Heart left ventricle (tissue), 16 donors: Measurements from ENCODE around the gene LAMA2. TPM values are rescaled to one million over a fixed set of nuclear protein-coding genes. Genes with fewer than 3 reads are reported as not detected.
A peak's percentile ranks its signal among the peaks of the same experiment; 100 is the strongest.

ENCODE experiments used
- ATAC-seq, 4 donors: fragments of 200-7000 bp; cut with Tn5 transposase; one replicate each; pipeline ENCODE4 v1.9.1; 2020 to 2022; ENCODE audit warnings: moderate library complexity in 4 of 4, mild to moderate bottlenecking in 3 of 4, moderate number of reproducible peaks in 1 of 4
- DNase-seq, 5 donors: peaks; one replicate each; pipeline ENCODE4 v3.0.0-alpha.2; 2020
- H3K27ac ChIP-seq, 12 donors: fragments of 200-600 bp; sonication (generic) in 4 of 12; one replicate each; pipeline versions ENCODE4 v1.5.0 to v1.8.0; 2016 to 2022; ENCODE audit warnings: mild to moderate bottlenecking in 2 of 12
- H3K27me3 ChIP-seq, 9 donors: fragments of 200-600 bp; sonication (generic) in 2 of 9; one replicate each; pipeline versions ENCODE4 v1.5.1 to v1.8.0; 2016 to 2022; ENCODE audit warnings: mild to moderate bottlenecking in 3 of 9
- H3K36me3 ChIP-seq, 9 donors: fragments of 200-600 bp; sonication (generic) in 2 of 9; one replicate each; pipeline versions ENCODE4 v1.5.0 to v1.8.0; 2018 to 2022; ENCODE audit warnings: mild to moderate bottlenecking in 2 of 9
- H3K4me1 ChIP-seq, 12 donors: fragments of 200-600 bp; sonication (generic) in 4 of 12; one replicate each; pipeline versions ENCODE4 v1.5.0 to v1.8.0; 2016 to 2022; ENCODE audit warnings: mild to moderate bottlenecking in 3 of 12
- H3K4me3 ChIP-seq, 12 donors: fragments of 200-600 bp; sonication (generic) in 4 of 12; one replicate each; pipeline versions ENCODE4 v1.5.0 to v1.8.0; 2017 to 2022; ENCODE audit warnings: mild to moderate bottlenecking in 9 of 12, moderate library complexity in 4 of 12
- H3K9me3 ChIP-seq, 12 donors: fragments of 200-600 bp; sonication (generic) in 4 of 12; one replicate each; pipeline versions ENCODE4 v1.5.0 to v1.8.0; 2016 to 2022; ENCODE audit warnings: mild to moderate bottlenecking in 1 of 12
- CTCF ChIP-seq, 12 donors: fragments of 200-600 bp; sonication (generic) in 4 of 12; IDR thresholded peaks; one replicate each; pipeline versions ENCODE4 v1.5.0 to v1.8.0; 2018 to 2022; ENCODE audit warnings: antibody characterized with exemption in 12 of 12, mild to moderate bottlenecking in 5 of 12
- POLR2A ChIP-seq, 2 donors: fragments of 450-650 bp; IDR thresholded peaks; one replicate each; pipeline ENCODE4 v1.6.1; 2017; ENCODE audit warnings: antibody characterized with exemption in 2 of 2, mild to moderate bottlenecking in 2 of 2, moderate library complexity in 2 of 2
- WGBS, 4 donors: extraction: QIAGEN DNeasy Blood & Tissue Kit in 2 of 4; methylation state at CpG; one replicate each; pipeline versions ENCODE4 v1.1.5 to v1.1.7; 2013 to 2018; 5-methylcytosine and 5-hydroxymethylcytosine counted together
- intact Hi-C, 10 donors: fragments of 100-400 bp; cut with DNase I; formaldehyde crosslinking; loops; one replicate each; pipeline versions ENCODE4 v1.11.1 to v1.14.2; 2022
- polyA plus RNA-seq, 2 donors: library from polyadenylated mRNA; stranded (reverse); fragments of 200-250 nt; gene quantifications; one replicate each; pipeline ENCODE4 v1.2.3, GENCODE V29; 2013
- total RNA-seq, 9 donors: library from RNA; depleted of rRNA in 2 of 9; stranded (reverse); fragments of >200 nt in 2 of 9; fragmentation: NEBNext Ultra II Directional in 3 of 9; extraction: Animal tissue kit (Norgen Biotek cat#: 25700) in 3 of 9; gene quantifications; one replicate each; pipeline versions ENCODE4 v1.1.0 to v1.2.4, GENCODE V29; 2016 to 2023
- donor health status: ischemic (EF 13 %, LVEDD 7.1; RV severe dilation, severe dysfunction).
- donor health status: healthy with polysubstance abuse.
- donor health status: DM: no; HTN: yes; CAD: no.
- donor health status: DM: no; HTN: no; CAD: no.
- donor health status: ischemic (EF 25% LVEDD 6.9; RV normal size, moderate dysfunction).
- donor health status: ischemic (EF 25% LVEDD 5.7; RV mildly dilated, moderate dysfunction).
- donor health status: healthy.
- donor health status: DM: yes; HTN: yes; CAD: no.
- donor health status: ischemic (EF 35%, LVEDD 5.7; RV mildly dilated, moderate dysfunction).
- donor health status: nonischemic (EF 11% LVEDD 7.7; RV severe dilation, severe dysfunction).
- donor health status: DM: yes; HTN: yes; CAD: no.
- donor health status: PGD.
- donor health status: ischemic (EF 29% LVEDD 5.4; RV normal size, mild dysfunction).
- donor health status: nonischemic (EF 23%, LVEDD 6.1; RV moderate dilation, normal function).

LAMA2 gene
- total and polyA plus RNA-seq, 11 donors, result 34.8 to 299 (median 206) TPM

GRCh38 chr6:129134535-129134934, 251.6 kb downstream of the LAMA2 start:
- no peaks in the 10 kb centered on the region for H3K9me3 ChIP-seq
- H3K36me3 ChIP-seq, result no peaks in the 10 kb centered on the region
- peak overlapping the region; percentile 55 to 90 (median 76) for H3K27ac ChIP-seq
- no peaks in the 10 kb centered on the region for H3K27me3 ChIP-seq
- peaks cover 0 to 93% (median 60%) of the 10 kb centered on the region in 12 donors for H3K4me1 ChIP-seq
- peak overlapping the region in 1 of 12 donors; percentile 3 for H3K4me3 ChIP-seq
- TF ChIP-seq CTCF (IDR thresholded peaks at IDR 0.05) (peak in 4 of 12 donors; percentile 8 to 22 (median 12)), POLR2A (IDR thresholded peaks at IDR 0.05) (no peak)
- intact Hi-C loops, result loop anchor here in 2 of 10 donors (10.0 kb wide), 2 partner anchors 110 to 240 kb away; no protein-coding TSS in a partner anchor
- ATAC-seq, result peak; percentile 46 to 54 (median 47)
- peak in 2 of 5 donors; percentile 27 to 42 for DNase-seq

- ATAC-seq (peak in 1 of 4 donors; percentile 1), DNase-seq (no peak)
Measured at GRCh38 chr6:129135451-129135850, 252.5 kb downstream of the LAMA2 start.

GRCh38 chr6:129136751-129137150, 253.8 kb downstream of the LAMA2 start:
- ATAC-seq (no peak), DNase-seq (no peak)
- no peak overlapping the region for H3K4me3 ChIP-seq
- H3K4me1 ChIP-seq, result peaks cover 0 to 96% (median 69%) of the 10 kb centered on the region in 12 donors
- WGBS, 4 donors, result 76 to 85% (median 80%) methylated on average over 4 of the region's 4 CpGs
- H3K27ac ChIP-seq, result peak overlapping the region in 10 of 12 donors; percentile 55 to 90 (median 76)
- intact Hi-C loops, result loop anchor here in 2 of 10 donors (2.0 to 10.0 kb wide), 4 partner anchors 34 to 242 kb away; no protein-coding TSS in a partner anchor
- no peak for TF ChIP-seq CTCF (IDR thresholded peaks at IDR 0.05)
- TF ChIP-seq POLR2A (IDR thresholded peaks at IDR 0.05), result no peak
- H3K36me3 ChIP-seq, result no peaks in the 10 kb centered on the region
- no peaks in the 10 kb centered on the region for H3K9me3 ChIP-seq
- no peaks in the 10 kb centered on the region for H3K27me3 ChIP-seq

More at GRCh38 chr6:129135451-129135850, 252.5 kb downstream of the LAMA2 start:
- no peaks in the 10 kb centered on the region for H3K27me3 ChIP-seq
- H3K9me3 ChIP-seq, result no peaks in the 10 kb centered on the region
- no peaks in the 10 kb centered on the region for H3K36me3 ChIP-seq
- peak overlapping the region in 11 of 12 donors; percentile 55 to 90 (median 75) for H3K27ac ChIP-seq
- H3K4me1 ChIP-seq, result peaks cover 0 to 96% (median 65%) of the 10 kb centered on the region in 12 donors
- TF ChIP-seq CTCF (IDR thresholded peaks at IDR 0.05) (no peak), POLR2A (IDR thresholded peaks at IDR 0.05) (no peak)
- no peak overlapping the region for H3K4me3 ChIP-seq
- intact Hi-C loops, result loop anchor here in 2 of 10 donors (5.0 to 10.0 kb wide), 3 partner anchors 33 to 241 kb away; no protein-coding TSS in a partner anchor
- 4 to 34% (median 21%) methylated on average over 1 of the region's 1 CpG for WGBS, 4 donors

- Histone ChIP-seq H3K9me3 (no peaks in the 10 kb centered on the region), H3K27me3 (no peaks in the 10 kb centered on the region), H3K4me3 (no peak overlapping the region), H3K4me1 (peaks cover 0 to 89% (median 56%) of the 10 kb centered on the region in 12 donors), H3K36me3 (peaks cover 0 to 4% (median 0%) of the 10 kb centered on the region in 9 donors), H3K27ac (peak overlapping the region; percentile 18 to 90 (median 76))
- intact Hi-C loops, result loop anchor here in 2 of 10 donors (5.0 to 10.0 kb wide), 3 partner anchors 37 to 244 kb away; no protein-coding TSS in a partner anchor
- ATAC-seq (peak; percentile 25 to 78 (median 51)), DNase-seq (no peak)
- WGBS, 4 donors, result 67 to 74% (median 68%) methylated on average over 4 of the region's 4 CpGs
- TF ChIP-seq CTCF (IDR thresholded peaks at IDR 0.05), result no peak
- no peak for TF ChIP-seq POLR2A (IDR thresholded peaks at IDR 0.05)
Measured at GRCh38 chr6:129138739-129139405, 255.9 kb downstream of the LAMA2 start.
